ENCODE data around the gene TMEM205.
"Not testable (repeated sequence)": the region's sequence is repeated elsewhere in the genome, so short reads cannot be mapped to it uniquely, and the experiment has no call there.

TMEM205 gene

DNA sequence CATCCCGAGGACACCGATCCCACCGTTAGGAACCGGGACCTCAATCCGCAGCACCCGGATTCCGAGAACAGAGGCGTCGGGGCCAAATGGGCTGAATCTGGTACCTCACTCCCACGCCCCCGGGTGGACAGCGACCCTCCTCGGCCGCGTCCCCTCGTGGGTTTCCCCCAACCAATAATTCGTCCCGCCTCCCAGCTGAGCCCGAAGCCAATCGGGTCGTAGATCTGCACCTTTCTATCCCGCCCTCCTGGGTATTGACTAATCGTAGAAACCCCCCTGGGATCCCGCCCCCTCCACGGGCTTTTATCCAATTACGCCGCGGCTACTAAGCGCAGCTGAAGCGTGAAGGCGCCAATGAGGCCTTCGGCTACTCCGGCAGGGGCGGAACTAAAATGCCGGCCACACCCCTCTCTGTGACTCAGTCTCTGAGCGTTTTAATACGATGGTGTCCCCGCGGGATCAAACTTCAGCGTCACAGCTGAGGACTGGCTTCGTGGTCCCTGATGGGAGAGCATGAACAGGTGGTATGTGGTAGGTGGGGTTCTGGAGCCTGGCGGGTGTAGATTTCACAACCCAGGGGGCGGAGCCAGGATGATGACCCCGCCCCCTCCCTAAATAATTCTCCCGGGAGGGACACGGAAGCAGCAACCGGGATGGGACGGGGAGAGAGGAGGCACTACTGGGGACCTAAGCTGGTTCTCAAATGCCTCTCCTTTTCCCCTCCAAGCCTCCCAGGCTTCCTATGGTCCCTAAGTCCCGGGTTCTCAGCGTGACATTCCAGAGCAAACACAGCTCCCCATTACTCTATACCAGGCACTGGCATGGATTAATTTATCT is at the start of gene TMEM205, which contains the start of gene CCDC159:
Gene TMEM205 (minus strand): TSS at position 165 of the 837 bp plus-strand sequence. CDS start 649 bp downstream, outside the sequence.
Gene CCDC159 (plus strand): TSS at position 416 of the 837 bp plus-strand sequence. CDS start 88 bp downstream, at position 504.
- peak; percentile 99 for DNase-seq (ENCODE audit: low read depth, low spot score)

DNA sequence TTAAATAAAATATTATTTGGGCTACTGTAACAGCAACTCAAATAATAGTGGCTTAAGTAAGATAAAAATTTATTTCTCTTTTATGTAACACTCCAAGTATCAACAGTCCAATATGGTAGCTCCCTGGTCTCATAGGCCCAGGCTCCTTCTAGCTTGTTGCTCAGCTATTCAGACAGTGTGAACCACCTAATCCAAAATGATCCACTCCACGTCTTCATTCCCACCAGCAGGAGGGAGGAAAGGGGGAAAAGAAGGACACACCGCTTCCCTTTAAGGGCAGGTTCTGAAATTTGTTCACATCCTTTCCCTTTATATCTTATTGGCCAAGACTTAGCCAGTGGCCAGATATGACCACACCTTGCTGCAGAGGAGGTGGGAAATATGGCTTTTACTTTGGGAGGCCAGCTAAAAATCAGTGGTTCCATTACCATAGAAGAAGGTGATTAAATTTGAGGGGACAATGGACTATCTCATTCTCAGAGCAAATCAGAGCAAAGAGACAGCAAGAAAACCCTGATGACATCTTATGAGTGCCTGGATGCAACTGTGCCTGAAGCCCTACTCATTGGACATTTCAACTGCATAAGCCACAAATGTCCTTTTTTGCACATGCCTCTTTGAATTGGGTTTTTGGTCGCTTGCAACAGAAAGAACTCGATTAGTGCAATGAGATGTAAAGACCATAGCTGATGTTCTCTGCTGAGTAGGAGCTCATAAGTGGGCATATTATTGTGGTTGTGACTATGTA is 45.0 kb upstream of the TMEM205 start:
- no peak for DNase-seq (ENCODE audit: low read depth, low spot score)

DNA sequence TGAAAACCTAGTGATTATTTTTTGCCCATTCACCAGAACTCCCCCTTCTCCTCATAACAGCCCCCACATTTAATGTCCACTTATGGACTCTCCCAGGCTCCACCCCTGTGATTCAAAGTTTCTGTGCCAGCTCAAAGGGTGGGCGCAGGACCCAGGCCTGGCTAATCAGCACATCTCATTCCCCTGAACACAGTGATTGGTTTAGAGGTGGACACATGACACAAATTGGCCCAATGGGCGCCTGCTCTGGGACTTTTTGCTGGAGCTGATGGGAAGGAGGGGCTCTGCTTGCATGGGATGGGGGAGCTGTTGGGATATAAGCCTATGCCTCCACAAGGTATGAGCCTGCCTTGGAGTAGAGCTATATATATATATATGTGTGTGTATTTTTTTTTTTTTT is 44.3 kb upstream of the TMEM205 start:
- DNase-seq (ENCODE audit: low read depth, low spot score) = no peak

DNA sequence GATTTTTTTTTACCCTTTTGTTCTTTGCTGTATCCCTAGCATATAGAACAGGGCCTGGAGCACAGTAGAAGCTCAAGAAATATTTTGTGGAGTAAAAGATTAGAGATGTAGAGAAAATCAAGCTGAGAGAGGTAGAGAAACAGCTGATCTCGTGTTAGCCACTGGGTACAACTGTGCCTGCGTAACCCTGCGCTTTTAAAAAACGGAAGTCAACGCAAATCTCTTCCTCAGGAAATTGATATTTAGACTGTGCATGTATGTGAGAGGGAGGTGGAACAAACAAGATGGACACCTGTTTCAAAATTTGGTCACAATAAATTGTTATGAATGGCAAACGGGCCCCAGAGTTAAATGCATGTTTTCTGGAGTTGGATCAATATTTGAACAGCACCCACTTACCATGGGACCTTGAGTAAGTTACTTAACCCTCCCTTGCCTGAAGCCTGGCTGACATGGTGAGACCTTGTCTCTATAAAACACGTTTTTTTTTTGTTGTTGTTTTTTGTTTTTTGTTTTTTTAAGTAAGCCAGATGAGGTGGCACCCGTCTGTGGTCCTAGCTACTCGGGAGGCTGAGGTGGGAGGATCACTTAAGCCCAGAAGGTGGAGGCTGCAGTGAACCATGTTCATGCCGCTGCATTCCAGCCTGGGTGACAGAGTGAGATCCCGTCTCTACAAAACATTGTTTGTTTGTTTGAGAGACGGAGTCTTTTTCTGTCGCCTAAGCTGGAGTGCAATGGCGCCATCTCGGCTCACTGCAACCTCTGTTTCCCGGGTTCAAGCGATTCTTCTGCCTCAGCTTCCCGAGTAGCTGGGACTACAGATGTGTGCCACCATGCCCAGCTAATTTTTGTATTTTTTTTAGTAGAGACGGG is 41.3 kb upstream of the TMEM205 start:
- no peak for DNase-seq (ENCODE audit: low read depth, low spot score)

DNA sequence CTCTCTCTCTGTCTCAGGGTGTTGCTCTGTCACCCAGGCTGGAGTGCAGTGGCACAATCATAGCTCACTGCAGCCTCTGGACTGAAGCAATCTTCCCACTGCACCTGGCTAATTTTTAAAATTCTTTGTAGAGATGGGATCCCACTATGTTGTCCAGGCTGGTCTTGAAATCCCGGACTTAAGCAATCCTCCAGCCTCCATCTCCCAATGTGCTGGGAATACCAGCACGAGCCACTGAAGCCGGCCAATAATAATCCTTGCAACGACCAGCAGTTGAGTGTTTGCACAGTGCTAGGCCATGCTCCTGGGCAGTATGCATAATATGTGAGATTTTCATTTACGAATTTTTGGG is 38.7 kb upstream of the TMEM205 start:
- DNase-seq (ENCODE audit: low read depth, low spot score) = no peak

DNA sequence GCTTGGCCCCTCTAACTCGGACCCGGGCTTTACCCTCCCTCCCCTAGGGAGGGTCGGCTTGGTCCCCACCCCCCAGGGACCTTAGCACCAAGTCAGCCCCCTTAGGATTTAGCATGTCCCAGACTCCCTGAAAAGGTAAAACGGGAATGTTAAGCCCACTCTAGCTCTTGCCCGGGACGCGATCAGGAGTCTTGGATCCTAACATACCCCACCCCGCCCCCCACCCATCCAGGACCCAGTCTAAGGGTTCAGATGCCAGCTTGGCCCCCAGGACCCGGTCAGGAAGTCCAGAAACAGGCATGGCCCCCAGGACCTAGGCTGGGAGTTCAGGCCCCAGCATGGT is 37.6 kb upstream of the TMEM205 start:
- peak; percentile 32 for DNase-seq (ENCODE audit: low read depth, low spot score)

DNA sequence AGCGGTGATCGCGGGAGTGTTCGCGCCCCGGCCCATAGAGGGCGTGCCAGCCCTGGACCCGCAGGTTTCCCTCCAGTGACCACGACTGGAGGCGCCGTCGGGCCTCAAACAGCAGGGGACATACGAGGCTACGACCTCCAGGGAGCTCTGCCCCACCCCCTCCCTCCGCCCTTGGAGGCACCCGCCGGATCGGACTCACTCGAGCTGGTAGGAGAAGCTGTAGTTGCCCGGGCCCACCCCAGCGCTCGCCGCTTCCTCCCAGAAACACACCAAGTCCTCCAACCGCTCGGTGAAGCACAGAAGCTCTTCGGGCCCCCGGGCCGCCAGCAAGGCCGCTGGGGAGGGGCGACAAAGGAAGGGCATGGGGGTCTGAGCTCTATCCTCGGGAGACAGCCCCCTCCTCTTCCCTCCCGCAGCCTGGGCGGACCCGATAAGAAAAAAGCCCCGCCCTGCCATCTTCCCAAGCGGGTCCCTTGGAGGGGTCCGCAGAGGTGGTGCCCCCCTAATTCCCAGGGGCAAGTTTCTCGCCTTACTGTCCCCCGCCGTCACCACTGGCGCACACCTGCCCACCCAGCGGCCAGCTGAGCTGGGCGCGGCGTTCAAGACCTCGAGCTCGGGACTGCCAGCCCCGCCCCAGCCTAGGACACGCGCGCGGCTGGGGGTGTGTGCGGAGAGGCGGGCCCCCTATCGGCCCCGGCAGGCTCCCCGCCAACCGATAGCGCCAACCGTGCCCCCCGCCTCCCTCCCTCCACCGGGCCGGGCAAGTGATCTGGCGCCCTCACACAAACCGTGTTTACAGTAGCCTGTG is 37.0 kb upstream of the TMEM205 start:
- DNase-seq (ENCODE audit: low read depth, low spot score) = peak; percentile 92

DNA sequence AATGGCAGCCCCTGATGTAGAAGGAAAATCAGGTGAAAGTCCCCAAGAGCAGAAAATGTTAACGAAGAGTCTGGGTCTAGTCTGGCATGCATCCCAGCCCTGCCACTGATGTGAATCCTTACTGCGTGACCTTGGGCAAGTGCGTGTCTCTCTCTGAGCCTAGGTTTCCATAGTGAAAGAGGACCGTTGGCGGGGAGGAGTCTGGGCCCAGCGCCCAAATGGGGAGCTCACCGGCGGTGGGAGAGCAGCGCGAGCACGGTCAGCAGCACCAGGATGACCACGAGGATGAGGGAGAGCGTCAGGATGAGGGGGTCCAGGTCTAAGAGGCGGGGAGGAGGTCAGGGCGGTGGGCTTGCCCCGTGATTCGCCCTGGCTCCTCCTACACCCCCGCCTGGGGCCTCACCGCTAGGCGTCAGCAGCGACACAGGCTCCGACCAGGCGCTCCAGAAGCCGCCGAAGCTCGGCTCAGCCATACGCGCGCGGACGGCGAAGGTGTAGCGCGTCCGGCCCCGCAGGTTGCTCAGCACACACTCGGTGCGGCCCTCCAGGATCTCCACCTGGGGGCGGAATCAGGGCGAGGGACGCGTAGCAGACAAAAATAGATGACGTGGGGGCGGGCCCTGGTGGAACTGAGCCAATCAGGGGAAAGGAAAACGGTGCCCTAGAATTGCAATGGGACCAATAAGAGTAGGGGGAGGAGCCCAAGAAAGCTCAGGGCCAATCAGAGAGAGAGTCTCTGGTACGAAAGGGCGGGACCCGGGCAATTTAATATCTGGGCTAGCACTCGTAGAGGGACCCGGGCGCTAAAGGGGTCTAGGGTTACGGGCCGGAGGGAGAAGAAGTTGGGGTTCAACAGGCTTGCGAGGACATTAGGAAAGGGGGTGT is 34.8 kb upstream of the TMEM205 start:
- DNase-seq (ENCODE audit: low read depth, low spot score) = peak; percentile 100

DNA sequence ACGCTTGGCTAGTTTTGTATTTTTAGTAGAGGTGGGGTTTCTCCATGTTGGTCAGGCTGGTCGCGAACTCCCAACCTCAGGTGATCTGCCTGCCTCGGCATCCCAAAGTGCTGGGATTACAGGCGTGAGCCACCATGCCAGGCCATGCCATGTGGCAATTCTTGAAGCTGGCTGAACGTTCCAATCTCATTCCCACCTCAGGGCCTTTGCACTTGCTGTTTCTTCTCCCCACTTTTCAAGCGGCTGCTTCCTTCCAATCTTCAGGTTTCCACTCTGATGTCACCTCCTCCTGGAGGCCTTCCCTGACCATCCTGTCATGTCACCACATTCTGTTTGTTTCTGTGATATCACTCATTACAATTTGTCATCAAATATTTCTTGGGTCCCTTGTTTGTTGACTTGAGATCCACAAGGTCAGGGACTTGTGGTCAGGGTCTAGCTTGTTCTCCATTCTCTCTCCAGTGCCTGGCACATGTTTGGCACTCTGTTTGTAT is 33.8 kb upstream of the TMEM205 start:
- no peak for DNase-seq (ENCODE audit: low read depth, low spot score)

DNA sequence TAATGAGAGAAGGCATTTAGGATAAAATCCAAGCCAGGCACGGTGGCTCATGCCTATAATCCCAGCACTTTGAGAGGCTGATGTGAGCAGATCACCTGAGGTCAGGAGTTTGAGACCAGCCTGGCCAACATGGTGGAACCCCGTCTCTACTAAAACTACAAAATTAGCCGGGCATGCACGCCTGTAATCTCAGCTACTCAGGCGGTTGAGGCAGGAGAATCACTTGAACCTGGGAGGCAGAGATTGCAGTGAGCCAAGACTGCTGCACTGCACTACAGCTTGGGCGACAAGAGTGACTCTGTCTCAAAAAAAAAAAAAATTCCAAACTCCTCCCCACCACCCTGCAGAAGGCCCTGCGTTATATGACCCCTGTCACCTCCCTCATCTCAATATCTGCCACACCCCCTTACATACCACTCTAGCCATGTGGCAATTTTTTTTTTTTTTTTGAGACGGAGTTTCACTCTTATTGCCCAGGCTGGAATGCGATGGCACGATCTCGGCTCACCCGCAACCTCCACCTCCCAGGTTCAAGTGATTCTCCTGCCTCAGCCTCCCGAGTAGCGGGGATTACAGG is 33.3 kb upstream of the TMEM205 start:
- not testable (repeated sequence) for DNase-seq (ENCODE audit: low read depth, low spot score)

DNA sequence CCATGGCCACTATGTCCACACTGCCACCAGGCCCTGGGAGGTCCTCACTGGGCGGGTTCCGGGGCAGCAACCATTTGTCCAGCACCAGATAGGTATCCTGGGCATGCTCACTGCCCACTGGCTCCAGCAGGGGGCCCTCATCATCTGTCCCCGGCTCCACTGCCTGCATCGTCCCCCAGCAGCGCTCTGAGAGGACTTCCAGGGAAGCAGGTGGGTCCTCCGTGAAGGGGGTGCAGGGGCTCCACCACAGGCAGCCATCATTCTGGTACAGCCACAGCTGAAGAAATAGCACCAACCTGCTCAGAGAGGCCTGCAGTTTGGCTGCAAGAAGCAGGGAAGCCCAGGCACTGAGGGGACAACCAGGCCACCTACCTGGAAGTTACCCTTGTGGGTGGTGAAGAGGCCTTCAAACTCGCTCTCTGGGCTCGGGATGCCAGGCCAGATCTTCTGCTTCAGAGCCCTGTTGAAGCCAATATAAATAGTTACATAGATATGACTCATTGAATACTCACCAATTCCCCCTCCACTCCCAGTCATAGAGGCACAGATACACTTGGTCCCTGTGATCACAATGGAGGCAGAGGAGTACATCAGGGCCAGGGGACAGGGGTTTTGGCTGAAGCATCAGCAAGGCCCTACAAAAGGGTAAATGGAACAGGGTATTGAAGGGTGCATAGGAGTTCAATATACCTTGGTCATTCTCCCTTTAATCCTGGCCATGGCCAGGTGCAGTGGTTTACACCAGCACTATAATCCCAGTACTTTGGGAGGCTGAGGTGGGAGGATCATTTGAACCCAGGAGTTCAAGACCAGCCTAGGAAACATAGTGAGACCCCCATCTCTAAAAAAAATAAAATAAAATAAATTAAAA is 32.5 kb upstream of the TMEM205 start:
- peak; percentile 75 for DNase-seq (ENCODE audit: low read depth, low spot score)

DNA sequence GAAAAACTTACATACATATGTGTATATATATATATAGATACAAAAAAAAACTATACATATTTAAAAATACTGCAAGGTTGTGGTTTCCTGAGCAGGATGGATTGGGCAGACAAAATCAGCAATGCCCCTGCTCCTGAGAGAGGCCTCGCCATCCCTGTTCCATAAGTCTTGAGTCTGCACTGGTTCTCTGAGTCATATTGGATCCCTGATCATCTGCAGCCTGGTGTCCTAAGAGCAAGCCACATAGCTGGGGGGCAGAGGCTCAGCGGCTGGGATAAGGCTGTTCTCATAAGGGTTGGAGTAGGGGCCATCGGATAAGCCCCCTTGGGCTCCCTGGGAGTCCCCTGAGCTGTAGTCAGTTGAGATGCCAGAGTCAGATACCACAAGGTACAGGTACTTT is 31.7 kb upstream of the TMEM205 start:
- DNase-seq (ENCODE audit: low read depth, low spot score) = no peak

DNA sequence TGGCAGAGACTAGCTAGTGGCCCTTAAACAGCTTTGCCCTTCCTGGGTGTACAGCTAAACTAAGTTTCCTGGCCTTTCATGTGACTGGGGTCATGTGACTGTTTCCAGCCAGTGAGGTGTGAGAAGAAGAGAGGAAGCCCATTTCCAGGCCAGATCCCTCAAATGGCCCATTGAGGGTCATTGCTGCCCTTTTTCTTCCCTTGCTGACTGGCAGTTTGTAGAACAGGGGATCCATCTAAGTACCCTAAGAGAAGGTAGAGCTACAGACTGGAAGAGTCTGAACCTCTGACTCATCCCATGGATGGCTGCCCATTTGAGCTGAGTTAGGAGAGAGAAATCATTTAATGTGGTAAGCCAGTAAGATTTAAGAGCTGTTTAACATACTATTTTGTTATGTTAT is 31.2 kb upstream of the TMEM205 start:
- DNase-seq (ENCODE audit: low read depth, low spot score) = no peak

DNA sequence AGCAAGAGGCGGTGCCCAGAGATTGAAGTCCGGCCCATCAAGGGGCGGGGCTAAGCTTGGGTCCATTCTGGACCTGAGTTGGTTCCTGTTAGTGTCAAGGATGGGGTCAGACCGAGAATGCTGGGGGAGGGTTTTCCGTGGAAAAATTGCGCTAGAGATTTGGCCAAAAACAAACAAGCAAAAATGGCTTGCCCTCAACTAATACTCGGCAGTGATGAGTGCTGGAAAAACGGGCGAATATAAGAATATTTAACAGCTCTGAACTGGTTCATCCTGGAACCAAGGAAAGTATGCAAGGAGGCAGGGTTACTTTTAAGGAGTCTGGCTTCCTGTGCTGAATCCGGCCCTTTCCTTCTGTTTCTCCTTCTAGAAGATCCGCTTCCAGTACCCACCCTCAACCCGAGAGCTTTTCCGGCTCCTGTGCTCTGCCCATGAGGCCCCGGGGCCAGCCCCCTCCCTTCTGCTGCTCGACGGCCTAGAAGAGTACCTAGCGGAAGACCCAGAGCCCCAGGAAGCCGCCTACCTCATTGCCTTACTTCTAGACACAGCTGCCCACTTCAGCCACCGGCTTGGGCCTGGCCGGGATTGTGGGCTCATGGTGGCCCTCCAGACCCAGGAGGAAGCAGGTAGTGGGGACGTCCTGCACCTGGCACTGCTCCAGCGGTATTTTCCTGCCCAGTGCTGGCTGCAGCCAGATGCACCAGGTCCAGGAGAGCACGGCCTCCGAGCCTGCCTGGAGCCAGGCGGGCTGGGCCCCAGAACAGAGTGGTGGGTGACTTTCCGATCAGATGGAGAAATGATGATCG is 29.3 kb upstream of the TMEM205 start:
- DNase-seq (ENCODE audit: low read depth, low spot score) = peak; percentile 58

DNA sequence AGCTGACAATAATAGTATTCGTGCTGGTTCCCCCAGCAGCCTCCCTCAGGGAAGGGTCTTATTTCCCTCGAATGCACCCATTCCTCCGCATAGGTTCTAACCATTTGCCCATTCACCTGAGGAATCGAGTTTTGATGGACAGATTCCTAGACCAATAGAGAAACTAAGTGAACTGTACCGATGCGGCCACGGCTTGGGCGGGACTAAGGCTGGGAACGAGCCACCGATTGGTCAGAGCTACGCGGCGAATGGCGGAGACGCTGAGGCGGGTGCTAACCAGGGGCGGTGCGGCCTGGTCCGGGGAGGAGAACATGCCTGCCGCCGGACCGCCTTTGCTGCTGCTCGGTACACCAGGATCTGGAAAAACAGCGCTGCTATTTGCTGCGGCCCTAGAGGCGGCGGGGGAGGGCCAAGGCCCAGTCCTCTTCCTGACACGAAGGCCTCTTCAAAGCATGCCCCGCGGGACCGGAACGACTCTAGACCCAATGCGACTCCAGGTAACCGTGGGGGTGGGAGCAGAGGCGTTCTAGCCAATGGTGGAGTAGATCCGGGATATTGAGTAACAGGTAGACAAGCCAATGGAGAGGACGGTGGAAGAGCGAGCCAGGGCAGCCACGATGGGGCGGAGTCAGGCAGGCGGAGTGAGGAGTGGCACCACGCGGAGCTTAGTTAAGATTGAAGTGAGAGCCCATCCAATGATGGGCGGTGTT is 28.5 kb upstream of the TMEM205 start, which contains the start of gene SWSAP1:
Gene SWSAP1 (plus strand): TSS at position 234 of the 710 bp plus-strand sequence. CDS start 15 bp downstream, at position 249.
- DNase-seq (ENCODE audit: low read depth, low spot score) = peak; percentile 100

DNA sequence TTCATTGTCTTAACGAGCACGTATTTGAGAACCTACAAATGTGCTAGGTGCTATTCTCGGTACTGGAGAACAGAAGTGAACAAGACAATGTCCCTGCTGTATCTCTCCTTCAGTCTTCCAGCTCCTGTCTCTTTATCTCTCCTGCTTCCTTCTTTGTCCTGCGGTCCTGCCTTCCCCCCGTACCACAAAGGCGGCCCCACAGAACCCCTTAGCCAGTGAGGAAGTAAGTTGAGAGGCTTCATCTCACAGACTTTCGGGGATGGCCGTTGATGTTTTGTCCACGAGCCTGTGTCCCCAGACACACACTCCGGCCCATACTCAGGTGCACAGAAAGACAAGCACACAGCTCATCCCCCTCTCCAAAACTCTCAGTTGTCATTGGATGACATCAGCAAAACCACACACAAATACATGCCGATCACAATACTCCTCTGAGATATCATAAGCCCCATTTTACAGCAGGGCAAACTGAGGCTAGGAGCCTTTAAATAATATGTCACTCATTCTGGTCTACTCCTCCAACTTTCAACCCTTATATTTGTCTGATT is 27.9 kb upstream of the TMEM205 start:
- DNase-seq (ENCODE audit: low read depth, low spot score) = no peak

All from ELF-1 (cell line).